HAP-1 (cell line): ENCODE measurements around the gene C3orf20.
A peak's percentile ranks its signal among the peaks of the same experiment; 100 is the strongest.

Experiments used
- DNase-seq, 2 experiments: peaks; one replicate each; pipeline ENCODE4 v3.0.0-alpha.2; 2016 to 2020; ENCODE audit warnings: low spot score in 2 of 2
- H3K27me3 ChIP-seq: fragments of 250-450 bp; sonication (Bioruptor Pico); 2 replicates; pipeline ENCODE4 v1.5.1; 2020; ENCODE audit warnings: low read depth, mild to moderate bottlenecking, moderate library complexity
- H3K36me3 ChIP-seq: fragments of 250-450 bp; sonication (Bioruptor Pico); replicated peaks from 2 replicates; pipeline ENCODE4 v1.5.1; 2020; ENCODE audit warnings: mild to moderate bottlenecking
- H3K4me1 ChIP-seq: fragments of 250-450 bp; sonication (Bioruptor Pico); 2 replicates; pipeline ENCODE4 v1.5.1; 2020; ENCODE audit warnings: mild to moderate bottlenecking
- H3K4me3 ChIP-seq: fragments of 250-450 bp; sonication (Bioruptor Pico); 2 replicates; pipeline ENCODE4 v1.5.1; 2020; ENCODE audit warnings: mild to moderate bottlenecking, moderate library complexity
- H3K9me3 ChIP-seq: fragments of 250-450 bp; sonication (Bioruptor Pico); 2 replicates; pipeline ENCODE4 v1.5.1; 2020; ENCODE audit warnings: mild to moderate bottlenecking, moderate library complexity
- in situ Hi-C: fragments of 300-500 bp; cut with MboI; formaldehyde crosslinking; loops from 3 replicates; pipeline ENCODE4 v1.14.3; 2020; ENCODE audit warnings: low sequenced_read_pairs, inconsistent platforms, mixed read lengths

The C3orf20 gene

GRCh38 chr3:14674841-14675240 lies at the start of gene C3orf20:
Gene C3orf20 (plus strand): TSS chr3:14675141. CDS start chr3:14682714, 7,573 bp downstream.
- in situ Hi-C loops, result loop anchor here (5.0 kb wide), 1 partner anchor 247 kb away; no protein-coding TSS in a partner anchor
- Histone ChIP-seq H3K9me3 (peaks cover 2% of the 10 kb centered on the region; the same call in 1 of the 2 replicates), H3K36me3 (peaks cover 22% of the 10 kb centered on the region), H3K27me3 (no peaks in the 10 kb centered on the region), H3K4me3 (no peak within 1 kb of the TSS), H3K4me1 (no peaks in the 10 kb centered on the region; the same call in 1 of the 2 replicates)
- no peak for DNase-seq

- no peaks in the 10 kb centered on the region for H3K27me3 ChIP-seq
- H3K4me1 ChIP-seq, result peaks cover 14% of the 10 kb centered on the region
- H3K36me3 ChIP-seq, result no peaks in the 10 kb centered on the region
- in situ Hi-C loops, result no loop called here
- DNase-seq, result no peak
- H3K9me3 ChIP-seq, result no peaks in the 10 kb centered on the region
- H3K4me3 ChIP-seq, result no peak overlapping the region
Observed at GRCh38 chr3:14625443-14625842, 49.5 kb upstream of the C3orf20 start.

- Histone ChIP-seq H3K27me3 (no peaks in the 10 kb centered on the region), H3K4me1 (peaks cover 11% of the 10 kb centered on the region), H3K36me3 (no peaks in the 10 kb centered on the region), H3K4me3 (no peak overlapping the region), H3K9me3 (no peaks in the 10 kb centered on the region)
- DNase-seq, result no peak
- in situ Hi-C loops, result no loop called here
Observed at GRCh38 chr3:14627815-14628214, 47.1 kb upstream of the C3orf20 start.

- Histone ChIP-seq H3K27me3 (no peaks in the 10 kb centered on the region), H3K4me3 (no peak overlapping the region), H3K9me3 (no peaks in the 10 kb centered on the region), H3K4me1 (peaks cover 11% of the 10 kb centered on the region), H3K36me3 (no peaks in the 10 kb centered on the region)
- in situ Hi-C loops, result no loop called here
- no peak for DNase-seq
Observed at GRCh38 chr3:14628406-14628805, 46.5 kb upstream of the C3orf20 start.

GRCh38 chr3:14630404-14631100 lies 44.4 kb upstream of the C3orf20 start:
- Histone ChIP-seq H3K4me1 (no peaks in the 10 kb centered on the region), H3K9me3 (no peaks in the 10 kb centered on the region), H3K36me3 (no peaks in the 10 kb centered on the region), H3K27me3 (no peaks in the 10 kb centered on the region), H3K4me3 (no peak overlapping the region)
- no peak for DNase-seq
- in situ Hi-C loops, result no loop called here

GRCh38 chr3:14631101-14631497 lies 43.8 kb upstream of the C3orf20 start:
- Histone ChIP-seq H3K27me3 (no peaks in the 10 kb centered on the region), H3K9me3 (no peaks in the 10 kb centered on the region), H3K36me3 (no peaks in the 10 kb centered on the region), H3K4me1 (no peaks in the 10 kb centered on the region), H3K4me3 (no peak overlapping the region)
- in situ Hi-C loops, result no loop called here
- no peak for DNase-seq

- H3K4me3 ChIP-seq, result no peak overlapping the region
- no peaks in the 10 kb centered on the region for H3K9me3 ChIP-seq
- H3K27me3 ChIP-seq, result no peaks in the 10 kb centered on the region
- DNase-seq, result no peak
- H3K36me3 ChIP-seq, result no peaks in the 10 kb centered on the region
- no peaks in the 10 kb centered on the region for H3K4me1 ChIP-seq
- in situ Hi-C loops, result no loop called here
Observed at GRCh38 chr3:14631687-14632441, 43.1 kb upstream of the C3orf20 start.

GRCh38 chr3:14632442-14632930 lies 42.5 kb upstream of the C3orf20 start:
- no peaks in the 10 kb centered on the region for H3K36me3 ChIP-seq
- no peaks in the 10 kb centered on the region for H3K9me3 ChIP-seq
- no peak for DNase-seq
- no peaks in the 10 kb centered on the region for H3K27me3 ChIP-seq
- in situ Hi-C loops, result no loop called here
- no peak overlapping the region for H3K4me3 ChIP-seq
- H3K4me1 ChIP-seq, result no peaks in the 10 kb centered on the region

GRCh38 chr3:14633417-14633816 lies 41.5 kb upstream of the C3orf20 start:
- H3K36me3 ChIP-seq, result no peaks in the 10 kb centered on the region
- H3K4me1 ChIP-seq, result no peaks in the 10 kb centered on the region
- no peaks in the 10 kb centered on the region for H3K9me3 ChIP-seq
- no peak overlapping the region for H3K4me3 ChIP-seq
- in situ Hi-C loops, result no loop called here
- DNase-seq, result no peak
- no peaks in the 10 kb centered on the region for H3K27me3 ChIP-seq

GRCh38 chr3:14633819-14634424 lies 41.0 kb upstream of the C3orf20 start:
- in situ Hi-C loops, result no loop called here
- no peak overlapping the region for H3K4me3 ChIP-seq
- no peaks in the 10 kb centered on the region for H3K9me3 ChIP-seq
- no peaks in the 10 kb centered on the region for H3K4me1 ChIP-seq
- peak; percentile 61 to 71 for DNase-seq
- no peaks in the 10 kb centered on the region for H3K36me3 ChIP-seq
- H3K27me3 ChIP-seq, result no peaks in the 10 kb centered on the region

GRCh38 chr3:14634763-14635400 lies 40.1 kb upstream of the C3orf20 start:
- H3K4me3 ChIP-seq, result no peak overlapping the region
- no peaks in the 10 kb centered on the region for H3K4me1 ChIP-seq
- H3K36me3 ChIP-seq, result no peaks in the 10 kb centered on the region
- H3K9me3 ChIP-seq, result no peaks in the 10 kb centered on the region
- H3K27me3 ChIP-seq, result no peaks in the 10 kb centered on the region
- in situ Hi-C loops, result no loop called here
- DNase-seq, result no peak

GRCh38 chr3:14636496-14637087 lies 38.3 kb upstream of the C3orf20 start:
- DNase-seq, result no peak
- in situ Hi-C loops, result no loop called here
- peaks cover 7% of the 10 kb centered on the region; the same call in 1 of the 2 replicates for H3K27me3 ChIP-seq
- no peaks in the 10 kb centered on the region for H3K9me3 ChIP-seq
- H3K36me3 ChIP-seq, result no peaks in the 10 kb centered on the region
- no peak overlapping the region for H3K4me3 ChIP-seq
- H3K4me1 ChIP-seq, result no peaks in the 10 kb centered on the region

GRCh38 chr3:14640157-14640562 lies 34.8 kb upstream of the C3orf20 start:
- Histone ChIP-seq H3K4me1 (no peaks in the 10 kb centered on the region), H3K4me3 (no peak overlapping the region), H3K27me3 (peaks cover 22% of the 10 kb centered on the region), H3K9me3 (no peaks in the 10 kb centered on the region), H3K36me3 (no peaks in the 10 kb centered on the region)
- no peak for DNase-seq
- in situ Hi-C loops, result no loop called here
